IPS-18c (cell line): ENCODE data around the gene ZNF785.
"Not testable (repeated sequence)": the region's sequence is repeated elsewhere in the genome, so short reads cannot be mapped to it uniquely, and the experiment has no call there.

Source experiments
- H3K4me3 ChIP-seq: 2 replicates; pipeline ENCODE4 v1.7.0; 2013; ENCODE audit warnings: low read depth, mild to moderate bottlenecking, low read length, moderate library complexity; ENCODE audit not compliant: insufficient read depth
- H3K9me3 ChIP-seq: one replicate; pipeline ENCODE4 v1.6.1; 2013; ENCODE audit warnings: mild to moderate bottlenecking, low read length, moderate library complexity; ENCODE audit not compliant: control insufficient read depth, insufficient read depth

Gene ZNF785

DNA sequence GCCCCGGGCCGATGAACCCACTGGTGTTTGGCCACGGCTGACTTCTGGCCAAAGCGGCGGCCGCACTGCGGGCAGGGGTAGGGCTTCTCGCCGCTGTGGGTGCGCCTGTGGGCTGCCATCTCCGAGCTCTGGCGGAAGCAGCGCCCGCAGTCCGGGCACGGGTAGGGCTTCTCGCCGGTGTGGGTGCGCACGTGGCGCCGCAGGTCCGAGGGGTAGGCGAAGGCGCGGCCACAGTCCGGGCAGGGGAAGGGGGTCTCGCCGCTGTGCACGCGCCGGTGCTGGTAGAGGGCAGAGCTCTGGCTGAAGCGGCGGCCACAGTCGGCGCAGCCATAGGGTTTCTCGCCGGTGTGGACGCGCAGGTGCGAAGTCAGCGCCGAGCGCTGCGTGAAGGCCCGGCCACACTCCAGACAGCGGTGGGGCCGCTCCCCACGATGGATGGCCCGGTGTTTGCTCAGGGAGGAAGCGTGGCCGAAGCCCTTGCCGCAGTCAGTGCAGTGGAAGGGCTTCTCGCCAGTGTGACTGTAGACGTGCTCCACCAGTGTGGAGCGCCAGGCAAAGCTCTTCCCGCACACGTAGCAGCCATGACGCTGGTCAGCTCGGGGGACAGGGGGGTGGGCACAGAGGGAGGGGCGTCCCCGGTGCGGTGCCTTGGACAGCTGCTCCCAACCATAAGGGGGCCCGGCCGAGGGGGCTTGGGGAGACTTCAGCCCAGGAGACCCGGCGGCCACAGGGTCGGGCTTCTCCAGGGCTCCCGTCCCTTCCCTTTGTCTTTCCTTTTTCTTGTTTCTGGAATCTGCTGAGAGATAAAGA, 30.0 kb downstream of the ZNF785 start:
- no peak overlapping the region for H3K4me3 ChIP-seq
- H3K9me3 ChIP-seq = peaks cover 2% of the 10 kb centered on the region

DNA sequence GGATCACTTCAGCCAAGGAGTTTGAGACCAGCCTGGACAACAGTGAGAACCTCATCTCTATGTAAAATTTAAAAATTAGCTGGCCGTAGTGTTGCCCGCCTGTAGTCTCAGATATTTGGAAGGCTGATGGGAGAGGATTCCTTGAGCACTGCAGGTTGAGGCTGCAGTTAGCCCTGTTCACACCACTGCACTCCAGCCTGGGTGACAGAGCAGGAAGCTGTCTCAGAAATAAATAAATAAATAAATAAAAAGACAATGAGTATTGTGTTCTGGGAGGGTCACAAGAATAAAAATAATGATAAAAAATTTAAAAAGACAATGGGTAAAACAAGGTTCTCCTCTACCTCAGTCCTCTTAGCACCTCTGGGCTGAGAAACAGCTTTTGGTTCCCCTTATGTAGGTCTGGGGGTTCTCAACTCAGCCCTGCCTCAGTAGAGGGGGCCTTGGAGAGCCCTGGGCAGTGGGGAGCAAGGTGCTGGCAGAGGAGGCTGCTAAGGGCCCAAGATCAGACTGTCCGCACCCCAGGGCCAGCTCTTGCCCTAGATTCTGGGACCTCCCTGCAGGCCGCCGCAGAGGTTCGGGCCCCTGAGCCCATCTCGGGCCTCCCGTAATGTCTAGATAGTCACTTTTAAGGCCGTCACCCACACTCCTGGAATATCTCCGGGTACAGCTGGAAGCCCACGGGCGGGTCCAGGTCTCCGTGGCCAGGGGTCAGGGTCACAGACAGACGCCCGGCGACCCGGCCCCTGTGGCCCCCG, 30.8 kb downstream of the ZNF785 start:
- Histone ChIP-seq H3K4me3 (no peak overlapping the region), H3K9me3 (peaks cover 2% of the 10 kb centered on the region)

DNA sequence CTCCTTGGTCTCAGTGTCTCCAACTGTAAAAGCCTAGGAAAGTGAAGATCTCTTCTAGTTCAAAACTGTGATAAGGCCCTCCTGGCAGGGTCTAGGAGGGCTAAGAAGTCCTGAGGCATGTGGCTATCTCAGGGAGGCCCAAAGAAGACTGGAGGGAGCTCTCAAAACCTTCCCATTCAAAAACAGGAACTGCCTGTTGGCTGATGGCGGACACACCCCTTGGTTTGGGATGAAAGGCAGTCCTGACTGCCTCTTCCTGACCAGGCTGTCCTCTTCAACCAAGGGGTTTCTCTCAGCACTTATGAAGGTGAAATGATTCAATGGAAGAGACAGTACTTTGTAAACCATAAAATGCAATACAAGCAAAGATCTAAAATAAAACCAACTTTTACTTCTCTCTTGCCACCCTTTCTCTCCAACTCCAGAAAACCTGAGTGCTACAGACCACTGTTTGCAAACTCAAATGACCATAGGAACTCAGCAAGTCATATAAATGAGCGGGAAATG, 32.1 kb downstream of the ZNF785 start:
- Histone ChIP-seq H3K9me3 (peaks cover 2% of the 10 kb centered on the region), H3K4me3 (no peak overlapping the region)

DNA sequence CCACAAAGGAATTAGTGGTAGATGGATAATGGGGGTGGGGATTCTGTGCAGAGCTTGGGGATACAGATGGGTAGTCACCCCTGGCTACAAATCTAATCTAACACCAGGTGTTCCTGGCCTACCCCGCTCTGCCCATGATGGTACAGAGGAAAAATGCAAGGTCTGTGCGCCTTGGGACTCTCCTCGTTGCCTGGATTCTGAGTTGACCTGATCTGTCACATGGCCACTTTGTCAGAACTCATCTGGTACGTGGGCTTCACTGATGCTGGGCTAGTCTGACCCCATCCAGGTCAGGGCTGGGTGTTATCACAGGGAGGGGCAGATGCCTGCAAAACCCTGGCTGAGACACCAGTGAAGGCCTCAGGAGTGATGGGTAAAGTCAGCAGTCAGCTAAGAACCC, 32.5 kb downstream of the ZNF785 start:
- H3K4me3 ChIP-seq = no peak overlapping the region
- H3K9me3 ChIP-seq = peaks cover 2% of the 10 kb centered on the region

DNA sequence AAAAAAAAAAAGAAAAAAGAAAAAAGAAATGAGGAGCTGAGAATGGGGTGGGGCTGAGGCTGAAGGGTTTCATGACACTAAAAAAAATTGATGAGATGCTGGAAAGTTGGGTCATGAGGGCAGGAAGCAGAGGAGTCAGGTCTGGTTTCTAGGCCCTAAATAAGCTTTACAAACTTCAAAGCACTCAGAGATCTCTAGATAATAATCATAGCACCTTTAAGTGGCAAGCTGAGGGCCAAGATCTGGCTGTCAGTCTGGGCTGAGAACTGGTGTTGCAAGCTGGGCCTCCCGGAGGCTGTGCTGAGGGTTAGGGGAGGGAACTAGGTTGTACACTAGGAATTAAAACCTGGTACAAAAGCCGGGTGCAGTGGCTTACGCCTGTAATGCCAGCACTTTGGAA, 33.7 kb downstream of the ZNF785 start:
- Histone ChIP-seq H3K4me3 (no peak overlapping the region), H3K9me3 (peaks cover 2% of the 10 kb centered on the region)

DNA sequence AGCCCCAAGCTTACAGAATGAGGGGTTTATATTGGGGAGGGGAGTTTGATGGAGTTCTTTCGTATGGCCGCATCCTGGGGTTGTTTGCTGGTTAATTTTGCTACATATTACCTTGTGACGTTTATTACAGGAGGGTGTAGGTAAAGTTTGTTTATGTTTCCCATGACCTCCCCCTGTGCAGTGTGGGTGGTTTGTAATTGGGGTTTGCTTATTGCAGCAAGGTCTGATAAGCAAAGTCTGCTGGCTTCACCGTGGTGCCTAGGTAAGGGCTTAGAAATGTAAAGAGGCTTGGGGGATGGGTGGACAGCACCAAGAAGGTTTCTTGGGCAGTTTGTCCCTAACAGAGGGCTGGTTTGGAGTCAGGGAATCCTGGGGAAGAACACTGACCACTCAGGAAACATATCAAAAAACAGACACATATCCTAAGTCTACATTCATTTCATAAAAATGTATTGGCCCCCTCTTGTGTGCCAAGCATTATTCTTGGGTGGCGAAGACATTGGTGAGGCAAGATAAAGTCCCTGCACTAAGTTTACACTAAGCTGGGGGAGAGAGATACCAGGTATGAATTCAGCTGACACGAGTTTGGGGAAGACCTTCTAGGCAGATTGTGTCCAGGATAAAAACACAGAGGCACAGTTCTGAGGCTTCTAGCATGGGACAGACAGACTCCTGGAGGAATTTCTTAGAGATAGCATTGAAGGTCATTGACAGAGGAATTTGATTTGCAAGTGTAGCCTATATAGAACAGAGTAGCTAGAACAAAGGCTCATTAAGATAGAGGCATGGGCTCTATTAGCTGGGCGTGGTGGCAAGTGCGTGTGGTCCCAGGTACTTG, 36.9 kb downstream of the ZNF785 start:
- H3K4me3 ChIP-seq = no peak overlapping the region
- peaks cover 2% of the 10 kb centered on the region for H3K9me3 ChIP-seq

DNA sequence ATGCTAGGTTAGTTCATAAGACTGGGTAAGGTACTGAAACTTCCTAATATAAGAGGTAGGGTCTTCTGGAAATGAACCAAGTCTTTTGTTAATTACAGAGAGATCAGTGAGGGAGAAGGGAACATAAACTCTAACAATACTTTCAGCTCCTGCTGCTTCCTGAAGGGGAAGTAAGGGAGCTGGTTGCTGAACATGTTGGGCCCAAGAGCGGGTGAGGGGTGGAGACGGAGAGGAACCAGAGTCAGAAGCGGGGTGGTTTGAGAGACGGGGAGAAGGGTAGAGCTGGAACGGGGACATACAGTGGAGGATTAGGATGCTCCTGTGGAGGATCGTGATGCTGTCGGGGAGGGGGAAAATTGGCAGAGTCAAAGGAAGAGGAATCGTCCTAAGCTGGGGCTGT, 39.4 kb downstream of the ZNF785 start:
- H3K4me3 ChIP-seq = no peak overlapping the region
- no peaks in the 10 kb centered on the region for H3K9me3 ChIP-seq

DNA sequence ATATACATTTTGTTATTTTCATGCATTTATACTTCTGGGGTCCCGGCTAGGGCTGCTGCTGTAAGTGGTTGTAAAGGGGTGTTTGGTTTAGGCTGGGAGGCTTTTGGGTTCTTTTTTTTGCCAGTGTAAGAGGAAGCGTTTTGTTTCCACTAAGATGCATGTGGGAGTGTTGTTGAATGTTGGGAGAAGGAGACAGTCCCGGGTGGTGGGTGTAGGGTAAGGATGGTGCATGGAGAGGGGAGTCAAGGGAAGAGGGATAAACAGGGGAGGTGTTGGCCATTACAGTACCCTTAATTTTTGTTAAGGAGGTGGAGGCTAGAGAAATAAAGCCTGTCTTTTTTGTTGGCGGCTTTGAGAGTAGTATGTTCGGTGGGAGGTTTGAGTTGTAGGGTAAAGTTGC, 42.4 kb downstream of the ZNF785 start:
- Histone ChIP-seq H3K4me3 (no peak overlapping the region), H3K9me3 (no peaks in the 10 kb centered on the region)

DNA sequence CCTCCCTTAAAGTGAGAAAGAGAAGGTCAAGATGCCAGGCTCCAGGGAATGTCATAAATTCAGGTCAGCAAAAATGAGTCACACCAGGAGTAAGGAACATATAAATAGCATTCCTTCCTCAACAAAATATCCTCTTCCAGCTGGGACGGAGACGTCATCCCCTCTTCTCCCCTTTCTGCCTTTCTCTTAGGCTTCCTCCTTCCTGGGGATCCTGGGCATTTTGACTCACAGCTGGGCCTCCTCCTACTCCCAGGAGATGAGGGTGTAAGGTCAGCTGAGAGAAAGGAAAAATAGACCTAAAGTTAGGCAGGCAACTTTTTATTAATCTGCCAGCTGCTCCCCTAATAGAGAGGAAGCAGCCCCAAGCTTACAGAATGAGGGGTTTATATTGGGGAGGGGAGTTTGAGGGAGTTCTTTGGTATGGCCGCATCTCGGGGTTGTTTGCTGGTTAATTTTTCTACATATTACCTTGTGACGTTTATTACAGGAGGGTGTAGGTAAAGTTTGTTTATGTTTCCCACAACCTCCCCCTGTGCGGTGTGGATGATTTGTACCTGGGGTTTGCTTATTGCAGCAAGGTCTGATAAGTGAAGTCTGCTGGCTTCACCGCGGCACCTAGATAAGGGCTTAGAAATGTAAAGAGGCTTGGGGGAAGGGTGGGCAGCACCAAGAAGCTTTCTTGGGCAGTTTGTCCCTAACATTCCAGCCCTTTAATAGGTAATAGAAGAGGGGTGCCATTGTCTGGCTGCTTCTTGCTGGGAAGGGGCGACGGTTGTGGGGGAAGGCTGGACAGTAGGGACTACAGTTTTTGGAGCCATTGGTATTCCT, 43.8 kb downstream of the ZNF785 start:
- Histone ChIP-seq H3K9me3 (no peaks in the 10 kb centered on the region), H3K4me3 (no peak overlapping the region)

DNA sequence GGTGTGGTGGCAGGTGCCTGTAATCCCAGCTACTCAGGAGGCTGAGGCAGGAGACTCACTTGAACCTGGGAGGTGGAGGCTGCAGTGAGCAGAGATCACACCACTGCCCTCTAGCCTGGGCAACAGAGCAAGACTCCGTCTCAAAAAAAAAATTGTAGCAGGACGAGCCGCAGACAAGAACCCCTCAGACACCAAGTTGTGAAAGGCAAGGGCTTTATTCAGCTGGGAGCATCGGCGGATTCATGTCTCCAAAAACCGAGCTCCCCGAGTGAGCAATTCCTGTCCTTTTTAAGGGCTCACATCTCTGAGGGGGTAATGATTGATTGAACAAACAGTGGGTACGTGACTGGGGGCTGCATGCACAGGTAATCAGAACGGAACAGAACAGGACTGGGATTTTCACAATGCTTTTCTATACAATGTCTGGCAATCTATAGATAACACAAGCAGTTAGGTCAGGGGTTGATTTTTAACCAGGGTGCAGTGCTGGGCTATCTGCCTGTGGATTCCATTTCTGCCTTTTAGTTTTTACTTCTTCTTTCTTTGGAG, 44.5 kb downstream of the ZNF785 start:
- not testable (repeated sequence) for H3K4me3 ChIP-seq, H3K9me3 ChIP-seq

DNA sequence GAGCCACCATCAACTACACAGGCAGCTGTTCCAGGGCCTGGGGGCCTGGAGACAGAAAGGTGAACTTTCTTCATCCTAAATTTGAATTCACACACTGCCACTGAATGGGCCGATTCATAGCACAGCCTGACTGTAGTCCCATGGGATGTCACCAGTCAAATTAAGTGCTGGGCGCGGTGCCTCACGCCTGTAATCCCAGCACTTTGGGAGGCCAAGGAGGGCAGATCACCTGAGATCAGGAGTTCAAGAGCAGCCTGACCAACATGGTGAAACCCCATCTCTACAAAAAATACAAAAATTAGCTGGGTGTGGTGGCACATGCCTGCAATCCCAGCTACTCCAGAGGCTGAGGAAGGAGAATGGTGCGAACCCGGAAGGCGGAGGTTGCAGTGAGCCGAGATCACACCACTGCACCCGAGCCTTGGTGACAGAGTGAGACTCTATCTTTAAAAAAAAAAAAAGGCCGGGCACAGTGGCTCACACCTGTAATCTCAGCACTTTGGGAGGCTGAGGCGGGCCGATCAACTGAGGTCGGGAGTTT, 45.4 kb downstream of the ZNF785 start:
- not testable (repeated sequence) for H3K4me3 ChIP-seq

DNA sequence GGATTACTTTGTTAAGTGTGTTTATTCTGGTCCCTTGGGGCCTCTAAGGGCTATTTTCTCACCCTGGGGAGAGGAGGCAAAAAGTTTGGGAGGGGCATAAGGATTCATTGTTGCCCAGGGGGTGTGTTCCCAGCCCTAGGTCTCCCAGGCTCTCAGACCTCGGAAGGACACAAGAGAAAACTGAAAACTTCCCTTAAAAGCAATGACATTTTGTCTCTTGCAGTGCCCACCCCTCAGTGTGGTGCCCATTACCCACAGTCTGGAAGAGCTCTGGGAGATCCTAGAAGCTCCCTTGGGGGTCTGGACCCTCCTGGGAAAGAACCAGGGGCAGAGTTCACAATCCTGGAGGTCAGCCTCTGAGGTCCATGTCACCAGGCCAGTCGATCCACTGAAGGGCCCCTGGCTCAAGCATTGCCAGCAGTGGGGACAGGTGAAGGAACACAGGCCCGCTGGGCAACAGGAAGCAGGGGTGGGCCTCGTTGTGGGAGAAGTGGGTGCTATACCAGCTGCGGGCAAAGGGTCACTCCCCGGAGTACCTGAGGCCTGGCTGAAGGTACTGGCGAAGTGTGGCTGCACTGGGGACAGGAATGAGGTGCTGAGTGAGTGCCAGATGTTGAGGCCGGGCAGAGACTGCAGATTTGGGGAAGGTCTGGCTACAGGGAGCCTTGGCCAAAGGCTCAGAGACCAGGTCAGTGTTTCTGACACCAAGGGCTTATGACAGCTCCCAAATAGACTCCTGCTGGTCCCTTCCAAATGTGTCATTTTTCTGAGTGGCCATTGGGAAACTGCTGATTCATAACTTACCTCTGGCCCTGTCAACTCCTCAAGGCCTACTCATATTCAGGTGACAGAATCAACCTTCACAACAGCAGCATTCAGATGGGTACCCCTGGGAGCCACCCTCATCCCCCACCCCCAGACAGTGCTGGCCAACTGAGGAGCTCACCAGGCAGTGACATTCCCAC, 46.2 kb downstream of the ZNF785 start:
- H3K9me3 ChIP-seq = no peaks in the 10 kb centered on the region
- H3K4me3 ChIP-seq = no peak overlapping the region

More for the DNA sequence above, 45.4 kb downstream of the ZNF785 start:
- not testable (repeated sequence) for H3K9me3 ChIP-seq

DNA sequence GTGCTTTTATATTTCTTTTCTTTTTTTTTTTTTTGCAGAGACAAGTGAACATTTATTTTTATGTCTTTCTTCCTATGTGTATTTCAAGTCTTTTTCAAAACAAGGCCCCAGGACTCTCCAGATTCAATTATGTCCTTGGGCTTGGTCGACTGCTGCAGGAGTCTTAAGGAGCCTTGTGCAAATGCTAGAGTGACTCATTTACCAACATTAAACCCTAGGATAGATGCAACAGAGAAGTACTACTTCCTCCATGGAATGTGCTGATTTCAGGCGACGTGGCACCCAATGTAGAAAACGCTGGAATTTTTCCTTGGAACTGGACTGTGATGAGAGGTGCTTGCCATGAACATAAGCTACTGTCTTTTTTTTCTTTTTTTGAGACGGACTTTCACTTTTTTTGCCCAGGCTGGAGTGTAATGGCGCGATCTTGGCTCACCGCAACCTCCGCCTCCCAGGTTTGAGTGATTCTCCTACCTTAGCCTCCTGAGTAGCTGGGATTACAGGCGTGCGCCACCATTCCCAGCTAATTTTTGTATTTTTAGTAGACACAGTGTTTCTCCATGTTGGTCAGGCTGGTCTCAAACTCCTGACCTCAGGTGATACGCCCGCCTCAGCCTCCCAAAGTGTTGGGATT, 49.0 kb downstream of the ZNF785 start:
- not testable (repeated sequence) for H3K4me3 ChIP-seq, H3K9me3 ChIP-seq

DNA sequence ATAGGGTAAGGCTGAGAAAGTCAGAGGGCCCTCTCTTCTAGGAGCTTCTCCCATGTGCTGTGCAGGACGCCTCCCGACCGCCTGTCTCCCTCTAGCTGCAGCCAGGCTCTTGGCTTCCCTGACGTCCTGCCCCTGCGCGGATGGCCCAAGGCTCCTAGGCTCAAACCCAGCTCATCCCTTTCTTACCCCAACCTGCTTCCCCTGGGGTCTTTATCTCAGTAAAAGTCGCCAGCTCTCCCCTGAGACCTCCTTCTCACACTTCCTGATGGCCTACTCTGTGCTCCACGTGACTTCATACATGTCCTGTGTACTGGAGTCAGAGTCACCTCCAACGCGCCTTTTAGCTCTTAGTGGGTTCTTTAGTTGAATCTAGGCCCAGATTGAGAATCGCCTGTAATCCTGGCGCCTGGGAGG, 49.7 kb downstream of the ZNF785 start:
- H3K4me3 ChIP-seq = peak overlapping the region; percentile 93
- H3K9me3 ChIP-seq = no peaks in the 10 kb centered on the region
